ENCODE data around the gene DOCK8.

Gene DOCK8

GRCh38 chr9:250039-250438 is 35.4 kb downstream of the DOCK8 start:
- no peaks in the 10 kb centered on the region for H3K27me3 ChIP-seq (replicated peaks; ENCODE audit: control insufficient read depth, insufficient read depth, low read length)
- no peak for DNase-seq (ENCODE audit: extremely low read depth, insufficient read length)
- H3K36me3 ChIP-seq (ENCODE audit: control insufficient read depth, insufficient read depth, low read length), result no peaks in the 10 kb centered on the region
- H3K4me3 ChIP-seq (replicated peaks; ENCODE audit: low read depth, low read length), result no peak overlapping the region
- no peak for TF ChIP-seq CTCF (IDR thresholded peaks at IDR 0.05; ENCODE audit: insufficient read depth, low read length, poor library complexity, severe bottlenecking)

- TF ChIP-seq CTCF (IDR thresholded peaks at IDR 0.05; ENCODE audit: insufficient read depth, low read length, poor library complexity, severe bottlenecking), result no peak
- H3K27me3 ChIP-seq (replicated peaks; ENCODE audit: control insufficient read depth, insufficient read depth, low read length), result no peaks in the 10 kb centered on the region
- no peak overlapping the region for H3K4me3 ChIP-seq (replicated peaks; ENCODE audit: low read depth, low read length)
- DNase-seq (ENCODE audit: extremely low read depth, insufficient read length), result no peak
- H3K36me3 ChIP-seq (ENCODE audit: control insufficient read depth, insufficient read depth, low read length), result no peaks in the 10 kb centered on the region
Observed at GRCh38 chr9:250625-251024, 36.0 kb downstream of the DOCK8 start.

GRCh38 chr9:251398-251797 is 36.7 kb downstream of the DOCK8 start:
- no peak for TF ChIP-seq CTCF (IDR thresholded peaks at IDR 0.05; ENCODE audit: insufficient read depth, low read length, poor library complexity, severe bottlenecking)
- DNase-seq (ENCODE audit: extremely low read depth, insufficient read length), result no peak

GRCh38 chr9:253539-253938 is 38.9 kb downstream of the DOCK8 start:
- H3K27me3 ChIP-seq (replicated peaks; ENCODE audit: control insufficient read depth, insufficient read depth, low read length), result no peaks in the 10 kb centered on the region
- H3K4me3 ChIP-seq (replicated peaks; ENCODE audit: low read depth, low read length), result no peak overlapping the region
- no peak for TF ChIP-seq CTCF (IDR thresholded peaks at IDR 0.05; ENCODE audit: insufficient read depth, low read length, poor library complexity, severe bottlenecking)
- H3K36me3 ChIP-seq (ENCODE audit: control insufficient read depth, insufficient read depth, low read length), result no peaks in the 10 kb centered on the region
- DNase-seq (ENCODE audit: extremely low read depth, insufficient read length), result no peak

More at GRCh38 chr9:251398-251797, 36.7 kb downstream of the DOCK8 start:
- Histone ChIP-seq H3K4me3 (replicated peaks; ENCODE audit: low read depth, low read length) (no peak overlapping the region), H3K36me3 (ENCODE audit: control insufficient read depth, insufficient read depth, low read length) (no peaks in the 10 kb centered on the region), H3K27me3 (replicated peaks; ENCODE audit: control insufficient read depth, insufficient read depth, low read length) (no peaks in the 10 kb centered on the region)

- Histone ChIP-seq H3K27me3 (replicated peaks; ENCODE audit: control insufficient read depth, insufficient read depth, low read length) (no peaks in the 10 kb centered on the region), H3K4me3 (replicated peaks; ENCODE audit: low read depth, low read length) (no peak overlapping the region), H3K36me3 (ENCODE audit: control insufficient read depth, insufficient read depth, low read length) (no peaks in the 10 kb centered on the region)
- no peak for DNase-seq (ENCODE audit: extremely low read depth, insufficient read length)
- TF ChIP-seq CTCF (IDR thresholded peaks at IDR 0.05; ENCODE audit: insufficient read depth, low read length, poor library complexity, severe bottlenecking), result no peak
Observed at GRCh38 chr9:254516-254915, 39.9 kb downstream of the DOCK8 start.

GRCh38 chr9:257957-258356 is 43.3 kb downstream of the DOCK8 start:
- Histone ChIP-seq H3K36me3 (ENCODE audit: control insufficient read depth, insufficient read depth, low read length) (no peaks in the 10 kb centered on the region), H3K4me3 (replicated peaks; ENCODE audit: low read depth, low read length) (no peak overlapping the region), H3K27me3 (replicated peaks; ENCODE audit: control insufficient read depth, insufficient read depth, low read length) (no peaks in the 10 kb centered on the region)
- DNase-seq (ENCODE audit: extremely low read depth, insufficient read length), result no peak
- TF ChIP-seq CTCF (IDR thresholded peaks at IDR 0.05; ENCODE audit: insufficient read depth, low read length, poor library complexity, severe bottlenecking), result no peak

All from GM06990 (cell line).